Measurements from ENCODE around the gene ANTKMT. TPM values are rescaled to one million over a fixed set of nuclear protein-coding genes. Genes with fewer than 3 reads are reported as not detected.
"Not testable (repeated sequence)": the region's sequence is repeated elsewhere in the genome, so short reads cannot be mapped to it uniquely, and the experiment has no call there.

Gene ANTKMT
- total and polyA plus RNA-seq, 4 donors, result 13.1 to 33.0 (median 22.2) TPM

- Histone ChIP-seq H3K4me3 (ENCODE audit: low read length in 2 of 2) (no peak overlapping the region), H3K27me3 (ENCODE audit: control insufficient read depth in 1 of 2, insufficient read depth in 2 of 2, low read length in 1 of 2) (no peaks in the 10 kb centered on the region)
Observed at GRCh38 chr16:710500-711075, 10.4 kb upstream of the ANTKMT start.

DNA sequence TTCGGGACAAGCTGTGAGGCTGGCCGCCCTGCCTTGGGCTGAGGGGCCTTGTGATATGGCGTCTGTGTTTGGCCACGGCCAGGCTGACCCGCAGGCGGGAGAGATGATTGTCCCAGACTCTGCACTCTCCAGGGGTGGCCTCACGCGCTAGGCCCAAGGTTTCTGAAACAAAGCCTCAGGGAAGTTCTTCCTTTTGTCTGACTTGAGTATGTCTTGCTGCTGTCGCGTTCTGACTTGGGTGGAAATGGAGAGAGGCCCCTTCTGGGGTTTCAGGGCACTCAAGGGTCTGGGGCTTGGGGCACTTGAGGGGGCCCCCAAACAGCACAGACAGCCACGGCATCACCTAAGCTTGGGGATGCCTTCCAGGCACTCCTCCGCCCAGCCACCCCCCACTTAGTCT, 9.9 kb upstream of the ANTKMT start:
- no peak for ATAC-seq (ENCODE audit: low FRiP score)
- intact Hi-C loops (cut with DNase I), result loop anchor here (1.0 to 10.0 kb wide), 5 partner anchors 74 to 346 kb away; partner anchors contain the start of genes CHTF18 (in 1 of the 2), LMF1 (in 1 of the 2) and RPUSD1 (in 1 of the 2)
- no peak overlapping the region for H3K4me3 ChIP-seq (ENCODE audit: low read length in 2 of 2)
- no peak for DNase-seq
- no peaks in the 10 kb centered on the region for H3K36me3 ChIP-seq (ENCODE audit: control insufficient read depth in 1 of 2, insufficient read depth in 2 of 2, low read length in 1 of 2)
- 74 to 79% methylated on average over 12 of the region's 12 CpGs for WGBS, 2 donors
- no peaks in the 10 kb centered on the region for H3K9me3 ChIP-seq (ENCODE audit: control insufficient read depth, low read length)
- H3K4me1 ChIP-seq (ENCODE audit: control insufficient read depth in 1 of 2, insufficient read depth in 2 of 2, low read length in 2 of 2), result no peaks in the 10 kb centered on the region
- no peak overlapping the region for H3K27ac ChIP-seq (ENCODE audit: low read depth in 1 of 2, low read length in 2 of 2)
- H3K27me3 ChIP-seq (ENCODE audit: control insufficient read depth in 1 of 2, insufficient read depth in 2 of 2, low read length in 1 of 2), result no peaks in the 10 kb centered on the region

More at GRCh38 chr16:710500-711075, 10.4 kb upstream of the ANTKMT start:
- DNase-seq (no peak), ATAC-seq (ENCODE audit: low FRiP score) (no peak)
- Histone ChIP-seq H3K36me3 (ENCODE audit: control insufficient read depth in 1 of 2, insufficient read depth in 2 of 2, low read length in 1 of 2) (no peaks in the 10 kb centered on the region), H3K9me3 (ENCODE audit: control insufficient read depth, low read length) (no peaks in the 10 kb centered on the region), H3K27ac (ENCODE audit: low read depth in 1 of 2, low read length in 2 of 2) (no peak overlapping the region), H3K4me1 (ENCODE audit: control insufficient read depth in 1 of 2, insufficient read depth in 2 of 2, low read length in 2 of 2) (no peaks in the 10 kb centered on the region)
- intact Hi-C loops (cut with DNase I), result loop anchor here (1.0 to 10.0 kb wide), 5 partner anchors 75 to 347 kb away; partner anchors contain the start of genes CHTF18 (in 1 of the 2), LMF1 (in 1 of the 2) and RPUSD1 (in 1 of the 2)
- WGBS, 2 donors, result 71 to 76% methylated on average over 21 of the region's 21 CpGs

GRCh38 chr16:711548-712320, 9.2 kb upstream of the ANTKMT start:
- no peaks in the 10 kb centered on the region for H3K36me3 ChIP-seq (ENCODE audit: control insufficient read depth in 1 of 2, insufficient read depth in 2 of 2, low read length in 1 of 2)
- no peaks in the 10 kb centered on the region for H3K4me1 ChIP-seq (ENCODE audit: control insufficient read depth in 1 of 2, insufficient read depth in 2 of 2, low read length in 2 of 2)
- H3K27ac ChIP-seq (ENCODE audit: low read depth in 1 of 2, low read length in 2 of 2), result no peak overlapping the region
- intact Hi-C loops (cut with DNase I), result loop anchor here (1.0 to 10.0 kb wide), 5 partner anchors 74 to 346 kb away; partner anchors contain the start of genes CHTF18 (in 1 of the 2), LMF1 (in 1 of the 2) and RPUSD1 (in 1 of the 2)
- no peaks in the 10 kb centered on the region for H3K9me3 ChIP-seq (ENCODE audit: control insufficient read depth, low read length)
- 11 to 12% methylated on average over 25 of the region's 25 CpGs for WGBS, 2 donors
- DNase-seq (peak; percentile 83 to 94), ATAC-seq (ENCODE audit: low FRiP score) (peak; percentile 77)
- H3K4me3 ChIP-seq (ENCODE audit: low read length in 2 of 2), result no peak overlapping the region
- H3K27me3 ChIP-seq (ENCODE audit: control insufficient read depth in 1 of 2, insufficient read depth in 2 of 2, low read length in 1 of 2), result no peaks in the 10 kb centered on the region

GRCh38 chr16:712740-713250, 8.2 kb upstream of the ANTKMT start:
- not testable (repeated sequence) for H3K36me3 ChIP-seq (ENCODE audit: control insufficient read depth in 1 of 2, insufficient read depth in 2 of 2, low read length in 1 of 2); H3K4me3 ChIP-seq (ENCODE audit: low read length in 2 of 2); H3K27ac ChIP-seq (ENCODE audit: low read depth in 1 of 2, low read length in 2 of 2); ATAC-seq (ENCODE audit: low FRiP score); DNase-seq; H3K9me3 ChIP-seq (ENCODE audit: control insufficient read depth, low read length); H3K27me3 ChIP-seq (ENCODE audit: control insufficient read depth in 1 of 2, insufficient read depth in 2 of 2, low read length in 1 of 2); H3K4me1 ChIP-seq (ENCODE audit: control insufficient read depth in 1 of 2, insufficient read depth in 2 of 2, low read length in 2 of 2)
- 50 to 54% methylated on average over 13 of the region's 13 CpGs for WGBS, 2 donors
- intact Hi-C loops (cut with DNase I), result loop anchor here (5.0 to 10.0 kb wide), 3 partner anchors 75 to 345 kb away; partner anchors contain the start of genes CHTF18 (in 1 of the 2), LMF1 (in 1 of the 2) and RPUSD1 (in 1 of the 2)

- no peaks in the 10 kb centered on the region for H3K4me1 ChIP-seq (ENCODE audit: control insufficient read depth in 1 of 2, insufficient read depth in 2 of 2, low read length in 2 of 2)
- H3K36me3 ChIP-seq (ENCODE audit: control insufficient read depth in 1 of 2, insufficient read depth in 2 of 2, low read length in 1 of 2), result no peaks in the 10 kb centered on the region
- ATAC-seq (ENCODE audit: low FRiP score) (no peak), DNase-seq (no peak)
- H3K27ac ChIP-seq (ENCODE audit: low read depth in 1 of 2, low read length in 2 of 2), result no peak overlapping the region
- 82 to 85% methylated on average over 11 of the region's 11 CpGs for WGBS, 2 donors
- H3K9me3 ChIP-seq (ENCODE audit: control insufficient read depth, low read length), result no peaks in the 10 kb centered on the region
- H3K27me3 ChIP-seq (ENCODE audit: control insufficient read depth in 1 of 2, insufficient read depth in 2 of 2, low read length in 1 of 2), result no peaks in the 10 kb centered on the region
- intact Hi-C loops (cut with DNase I), result loop anchor here (5.0 to 10.0 kb wide), 3 partner anchors 73 to 343 kb away; partner anchors contain the start of genes CHTF18 (in 1 of the 2), LMF1 (in 1 of the 2) and RPUSD1 (in 1 of the 2)
- no peak overlapping the region for H3K4me3 ChIP-seq (ENCODE audit: low read length in 2 of 2)
Observed at GRCh38 chr16:714079-714478, 6.9 kb upstream of the ANTKMT start.

GRCh38 chr16:714558-715476, 6.1 kb upstream of the ANTKMT start, which contains the start of gene METRN:
METRN (plus strand) TSS chr16:715118; CDS start chr16:715290, 172 bp downstream.
- ATAC-seq (ENCODE audit: low FRiP score) (peak; percentile 91), DNase-seq (peak; percentile 94 to 98)
- Histone ChIP-seq H3K27me3 (ENCODE audit: control insufficient read depth in 1 of 2, insufficient read depth in 2 of 2, low read length in 1 of 2) (no peaks in the 10 kb centered on the region), H3K9me3 (ENCODE audit: control insufficient read depth, low read length) (no peaks in the 10 kb centered on the region), H3K4me1 (ENCODE audit: control insufficient read depth in 1 of 2, insufficient read depth in 2 of 2, low read length in 2 of 2) (no peaks in the 10 kb centered on the region), H3K27ac (ENCODE audit: low read depth in 1 of 2, low read length in 2 of 2) (no peak within 1 kb of the TSS), H3K4me3 (ENCODE audit: low read length in 2 of 2) (peak within 1 kb of the TSS; percentile 50 to 64), H3K36me3 (ENCODE audit: control insufficient read depth in 1 of 2, insufficient read depth in 2 of 2, low read length in 1 of 2) (no peaks in the 10 kb centered on the region)
- intact Hi-C loops (cut with DNase I), result loop anchor here (5.0 to 10.0 kb wide), 3 partner anchors 72 to 342 kb away; partner anchors contain the start of genes CHTF18 (in 1 of the 2), LMF1 (in 1 of the 2) and RPUSD1 (in 1 of the 2)
- WGBS, 2 donors, result 4 to 7% methylated on average over 59 to 108 of the region's 108 CpGs

- DNase-seq (no peak), ATAC-seq (ENCODE audit: low FRiP score) (no peak)
- Histone ChIP-seq H3K27me3 (ENCODE audit: control insufficient read depth in 1 of 2, insufficient read depth in 2 of 2, low read length in 1 of 2) (no peaks in the 10 kb centered on the region), H3K4me3 (ENCODE audit: low read length in 2 of 2) (peak overlapping the region; percentile 50 to 64), H3K4me1 (ENCODE audit: control insufficient read depth in 1 of 2, insufficient read depth in 2 of 2, low read length in 2 of 2) (no peaks in the 10 kb centered on the region), H3K27ac (ENCODE audit: low read depth in 1 of 2, low read length in 2 of 2) (no peak overlapping the region), H3K9me3 (ENCODE audit: control insufficient read depth, low read length) (no peaks in the 10 kb centered on the region), H3K36me3 (ENCODE audit: control insufficient read depth in 1 of 2, insufficient read depth in 2 of 2, low read length in 1 of 2) (no peaks in the 10 kb centered on the region)
- intact Hi-C loops (cut with DNase I), result loop anchor here in 1 of 2 donors (10.0 kb wide), 1 partner anchor 259 kb away; the partner anchor contains the start of gene LMF1
- WGBS, 2 donors, result 1 to 2% methylated on average over 36 to 74 of the region's 74 CpGs
Observed at GRCh38 chr16:715477-716199, 5.3 kb upstream of the ANTKMT start.
